H9 (cell line): ENCODE data around the gene MEGF9. TPM values are rescaled to one million over a fixed set of nuclear protein-coding genes. Genes with fewer than 3 reads are reported as not detected.

Experiments
- DNase-seq: peaks from one replicate; pipeline ENCODE4 v3.0.0-alpha.2; 2017
- H2AFZ ChIP-seq: one replicate; pipeline ENCODE4 v1.6.1; 2013; ENCODE audit warnings: mild to moderate bottlenecking, low read length, control low read depth, moderate library complexity
- H2AK5ac ChIP-seq: 2 replicates; pipeline ENCODE4 v1.6.1; 2013; ENCODE audit warnings: low read length, control low read depth, mixed read lengths; ENCODE audit not compliant: insufficient read length
- H2BK120ac ChIP-seq: one replicate; pipeline ENCODE4 v1.6.1; 2013; ENCODE audit warnings: low read depth, mild to moderate bottlenecking, low read length, control low read depth, inconsistent platforms; ENCODE audit not compliant: poor library complexity, severe bottlenecking
- H2BK12ac ChIP-seq: 2 replicates; pipeline ENCODE4 v1.6.1; 2013; ENCODE audit warnings: low read length, control low read depth, mixed read lengths, low read depth; ENCODE audit not compliant: insufficient read length
- H2BK15ac ChIP-seq: 2 replicates; pipeline ENCODE4 v1.6.1; 2013; ENCODE audit warnings: low read depth, low read length, control low read depth
- H2BK20ac ChIP-seq: one replicate; pipeline ENCODE4 v1.6.1; 2013; ENCODE audit warnings: low read depth, mild to moderate bottlenecking, low read length, control low read depth, inconsistent platforms; ENCODE audit not compliant: poor library complexity, severe bottlenecking
- H2BK5ac ChIP-seq: 2 replicates; pipeline ENCODE4 v1.6.1; 2013; ENCODE audit warnings: low read length, control low read depth, mixed read lengths; ENCODE audit not compliant: insufficient read length
- H3K14ac ChIP-seq: 2 replicates; pipeline ENCODE4 v1.6.1; 2013; ENCODE audit warnings: low read length, control low read depth; ENCODE audit not compliant: insufficient read depth
- H3K18ac ChIP-seq: 2 replicates; pipeline ENCODE4 v1.6.1; 2013; ENCODE audit warnings: low read depth, mild to moderate bottlenecking, mixed read lengths, low read length, control low read depth; ENCODE audit not compliant: insufficient read length
- H3K23ac ChIP-seq: 2 replicates; pipeline ENCODE4 v1.6.1; 2013; ENCODE audit warnings: low read length, control low read depth, mixed read lengths, low read depth; ENCODE audit not compliant: insufficient read length
- H3K23me2 ChIP-seq: 2 replicates; pipeline ENCODE4 v1.6.1; 2013; ENCODE audit warnings: low read depth, mild to moderate bottlenecking, mixed read lengths, low read length, control low read depth; ENCODE audit not compliant: insufficient read length, poor library complexity, severe bottlenecking
- H3K27ac ChIP-seq: 2 replicates; pipeline ENCODE4 v1.5.1; 2013; ENCODE audit warnings: low read length, control low read depth, mixed read lengths, low read depth; ENCODE audit not compliant: insufficient read length
- H3K27me3 ChIP-seq: 2 replicates; pipeline ENCODE4 v1.6.1; 2013; ENCODE audit warnings: low read length, control low read depth, inconsistent platforms; ENCODE audit not compliant: insufficient read depth
- H3K4ac ChIP-seq: 2 replicates; pipeline ENCODE4 v1.6.1; 2013; ENCODE audit warnings: low read depth, mild to moderate bottlenecking, control low read depth, inconsistent platforms, low read length, moderate library complexity
- H3K4me1 ChIP-seq: 2 replicates; pipeline ENCODE4 v1.6.1; 2013; ENCODE audit warnings: low read length, control low read depth, inconsistent platforms; ENCODE audit not compliant: insufficient read depth
- H3K4me2 ChIP-seq: 2 replicates; pipeline ENCODE4 v1.6.1; 2013; ENCODE audit warnings: low read length, control low read depth, mixed read lengths; ENCODE audit not compliant: insufficient read length, insufficient read depth
- H3K56ac ChIP-seq: 2 replicates; pipeline ENCODE4 v1.6.1; 2013; ENCODE audit warnings: low read depth, mild to moderate bottlenecking, mixed read lengths, low read length, control low read depth; ENCODE audit not compliant: insufficient read length
- H3K79me1 ChIP-seq: 2 replicates; pipeline ENCODE4 v1.6.1; 2013; ENCODE audit warnings: low read depth, mild to moderate bottlenecking, moderate library complexity, low read length, control low read depth, inconsistent platforms; ENCODE audit not compliant: insufficient read depth, poor library complexity, severe bottlenecking
- H3K79me2 ChIP-seq: 2 replicates; pipeline ENCODE4 v1.6.1; 2013; ENCODE audit warnings: low read length, control low read depth, inconsistent platforms; ENCODE audit not compliant: insufficient read depth
- H3K9ac ChIP-seq: 2 replicates; pipeline ENCODE4 v1.6.1; 2013; ENCODE audit warnings: low read length, control low read depth, mixed read lengths; ENCODE audit not compliant: insufficient read length; ENCODE audit errors: extremely low read depth
- H3K9me3 ChIP-seq: one replicate; pipeline ENCODE4 v1.6.1; 2013; ENCODE audit warnings: low read depth, low read length, inconsistent platforms; ENCODE audit not compliant: control insufficient read depth
- H3T11ph ChIP-seq: one replicate; pipeline ENCODE4 v1.6.1; 2013; ENCODE audit warnings: mild to moderate bottlenecking, low read length, control low read depth, inconsistent platforms
- H4K20me1 ChIP-seq: one replicate; pipeline ENCODE4 v1.6.1; 2013; ENCODE audit not compliant: control insufficient read depth, insufficient read length, insufficient read depth
- H4K5ac ChIP-seq: 2 replicates; pipeline ENCODE4 v1.6.1; 2013; ENCODE audit warnings: low read depth, mild to moderate bottlenecking, mixed read lengths, low read length, control low read depth; ENCODE audit not compliant: insufficient read length
- H4K8ac ChIP-seq: replicated peaks from 2 replicates; pipeline ENCODE4 v1.6.1; 2013; ENCODE audit warnings: low read length, control low read depth, mixed read lengths, low read depth; ENCODE audit not compliant: insufficient read length
- H4K91ac ChIP-seq: 2 replicates; pipeline ENCODE4 v1.6.1; 2013; ENCODE audit warnings: low read depth, mild to moderate bottlenecking, moderate library complexity, mixed read lengths, low read length, control low read depth; ENCODE audit not compliant: insufficient read length
- H3K27ac Mint-ChIP-seq, 3 experiments: 2 replicates in 2 of 3; 3 replicates in 1 of 3; pipeline ENCODE4 v1.8.0; 2020 to 2021; ENCODE audit warnings: mixed read lengths in 3 of 3, mild to moderate bottlenecking in 1 of 3, moderate library complexity in 1 of 3
- H3K27me3 Mint-ChIP-seq: 2 replicates; pipeline ENCODE4 v1.8.0; 2021; ENCODE audit warnings: low read depth, mild to moderate bottlenecking, moderate library complexity, mixed read lengths
- H3K36me3 Mint-ChIP-seq, 3 experiments: 2 replicates in 2 of 3; 3 replicates in 1 of 3; pipeline ENCODE4 v1.8.0; 2020 to 2021; ENCODE audit warnings: low read depth in 3 of 3, mixed read lengths in 3 of 3; ENCODE audit not compliant: insufficient read depth in 1 of 3
- H3K4me1 Mint-ChIP-seq, 2 experiments: 2 replicates each; pipeline ENCODE4 v1.8.0; 2020; ENCODE audit warnings: mixed read lengths in 2 of 2
- H3K4me3 Mint-ChIP-seq, 2 experiments: 2 replicates in 1 of 2; 3 replicates in 1 of 2; pipeline ENCODE4 v1.8.0; 2020 to 2021; ENCODE audit warnings: mild to moderate bottlenecking in 2 of 2, mixed read lengths in 2 of 2, moderate library complexity in 1 of 2
- H3K9me3 Mint-ChIP-seq, 2 experiments: 2 replicates in 1 of 2; 3 replicates in 1 of 2; pipeline ENCODE4 v1.8.0; 2020; ENCODE audit warnings: mild to moderate bottlenecking in 2 of 2, mixed read lengths in 2 of 2, moderate library complexity in 1 of 2
- WGBS: extraction: QIAGEN DNeasy Blood & Tissue Kit; methylation state at CpG from one replicate; pipeline ENCODE4 v1.1.7; 2013; ENCODE audit warnings: missing lambda C conversion rate, low lambda C conversion rate, mixed read lengths; ENCODE audit not compliant: insufficient read length; ENCODE audit errors: extremely low coverage; 5-methylcytosine and 5-hydroxymethylcytosine counted together
- total RNA-seq: library from RNA; stranded (reverse); gene quantifications from 2 replicates; pipeline ENCODE4 v1.2.1, GENCODE V29; 2021
- TF ChIP-seq, protein P1 (sequence below): fragments of 200-600 bp; sonication (generic); conservative IDR thresholded peaks from 3 replicates; pipeline ENCODE4 v1.8.0; 2021; ENCODE audit warnings: antibody characterized with exemption, mild to moderate bottlenecking

MEGF9 gene
- total RNA-seq, 1 experiment from 2014 or later, result 0.94 TPM

DNA sequence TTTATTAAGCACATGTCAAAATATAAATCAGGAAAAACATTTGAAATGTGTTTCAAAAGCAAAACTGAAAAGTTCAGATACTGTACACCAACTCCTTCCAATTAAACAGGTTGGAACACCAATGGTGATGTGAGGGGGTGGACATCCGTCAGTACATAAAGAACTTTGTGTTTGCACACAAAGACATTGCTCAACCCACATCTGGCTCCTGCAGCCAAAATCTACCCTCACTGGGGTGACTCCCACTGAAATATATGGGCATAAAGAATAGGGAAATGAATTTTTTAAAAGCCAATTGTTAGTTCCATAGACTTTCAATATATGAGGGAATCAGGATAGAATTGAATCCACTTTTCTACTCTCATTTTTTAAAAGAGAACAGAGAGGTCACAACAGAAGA is 63.9 kb downstream of the MEGF9 start:
- no peaks in the 10 kb centered on the region for H3K9me3 Mint-ChIP-seq
- no peaks in the 10 kb centered on the region for H3K23me2 ChIP-seq
- H4K20me1 ChIP-seq, result no peaks in the 10 kb centered on the region
- H3K27ac Mint-ChIP-seq, result no peak overlapping the region
- H3K18ac ChIP-seq, result no peak overlapping the region
- no peak overlapping the region for H3K23ac ChIP-seq
- no peaks in the 10 kb centered on the region for H3K79me2 ChIP-seq
- H2BK120ac ChIP-seq, result no peak overlapping the region
- H3K4me3 Mint-ChIP-seq, result no peak overlapping the region
- H3T11ph ChIP-seq, result no peak overlapping the region
- no CpG with 5 or more reads among the region's 1 CpG for WGBS
- no peaks in the 10 kb centered on the region for H3K36me3 Mint-ChIP-seq
- no peak overlapping the region for H2BK5ac ChIP-seq
- H3K79me1 ChIP-seq, result no peaks in the 10 kb centered on the region
- H4K91ac ChIP-seq, result no peak overlapping the region
- H3K4me1 Mint-ChIP-seq, result peaks cover 0 to 7% of the 10 kb centered on the region in 2 experiments; a peak in 2 of 4 replicates
- no peak for DNase-seq
- H3K27me3 ChIP-seq, result no peaks in the 10 kb centered on the region
- H3K4me2 ChIP-seq, result no peak overlapping the region
- no peaks in the 10 kb centered on the region for H3K9me3 ChIP-seq
- H2BK15ac ChIP-seq, result no peak overlapping the region
- no peak overlapping the region for H3K4ac ChIP-seq
- no peaks in the 10 kb centered on the region for H3K27me3 Mint-ChIP-seq
- no peak overlapping the region for H4K5ac ChIP-seq
- no peak overlapping the region for H2BK20ac ChIP-seq
- no peak overlapping the region for H2BK12ac ChIP-seq
- H2AFZ ChIP-seq, result no peak overlapping the region
- H2AK5ac ChIP-seq, result no peak overlapping the region
- H4K8ac ChIP-seq, result no peak overlapping the region
- no peak overlapping the region for H3K9ac ChIP-seq
- no peak overlapping the region for H3K56ac ChIP-seq
- no peak overlapping the region for H3K27ac ChIP-seq
- H3K14ac ChIP-seq, result no peak overlapping the region
- H3K4me1 ChIP-seq, result no peaks in the 10 kb centered on the region
- TF ChIP-seq, protein P1, sequence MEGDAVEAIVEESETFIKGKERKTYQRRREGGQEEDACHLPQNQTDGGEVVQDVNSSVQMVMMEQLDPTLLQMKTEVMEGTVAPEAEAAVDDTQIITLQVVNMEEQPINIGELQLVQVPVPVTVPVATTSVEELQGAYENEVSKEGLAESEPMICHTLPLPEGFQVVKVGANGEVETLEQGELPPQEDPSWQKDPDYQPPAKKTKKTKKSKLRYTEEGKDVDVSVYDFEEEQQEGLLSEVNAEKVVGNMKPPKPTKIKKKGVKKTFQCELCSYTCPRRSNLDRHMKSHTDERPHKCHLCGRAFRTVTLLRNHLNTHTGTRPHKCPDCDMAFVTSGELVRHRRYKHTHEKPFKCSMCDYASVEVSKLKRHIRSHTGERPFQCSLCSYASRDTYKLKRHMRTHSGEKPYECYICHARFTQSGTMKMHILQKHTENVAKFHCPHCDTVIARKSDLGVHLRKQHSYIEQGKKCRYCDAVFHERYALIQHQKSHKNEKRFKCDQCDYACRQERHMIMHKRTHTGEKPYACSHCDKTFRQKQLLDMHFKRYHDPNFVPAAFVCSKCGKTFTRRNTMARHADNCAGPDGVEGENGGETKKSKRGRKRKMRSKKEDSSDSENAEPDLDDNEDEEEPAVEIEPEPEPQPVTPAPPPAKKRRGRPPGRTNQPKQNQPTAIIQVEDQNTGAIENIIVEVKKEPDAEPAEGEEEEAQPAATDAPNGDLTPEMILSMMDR, result no peak
